ENCODE results near the gene HACD2. TPM values are rescaled to one million over a fixed set of nuclear protein-coding genes. Genes with fewer than 3 reads are reported as not detected.

The HACD2 gene
- total RNA-seq, 1 experiment from 2014 or later, result 27.4 TPM

GRCh38 chr3:123478314-123478713, 106.5 kb downstream of the HACD2 start:
- peaks cover 14% of the 10 kb centered on the region for H3K27me3 Mint-ChIP-seq (ENCODE audit: low read depth)
- Histone ChIP-seq H4K8ac (replicated peaks; ENCODE audit: insufficient read length, low read depth, low read length) (no peak overlapping the region), H4K5ac (ENCODE audit: insufficient read length, low read depth, low read length) (no peak overlapping the region), H3K4me1 (ENCODE audit: insufficient read depth, low read length) (no peaks in the 10 kb centered on the region; the same call in 1 of the 2 replicates), H2BK20ac (ENCODE audit: low read depth, low read length, poor library complexity, severe bottlenecking) (no peak overlapping the region), H3K14ac (ENCODE audit: insufficient read depth, low read length) (no peak overlapping the region; the same call in 1 of the 2 replicates), H3K4ac (ENCODE audit: low read depth, low read length) (no peak overlapping the region), H2BK5ac (ENCODE audit: insufficient read length, low read length) (no peak overlapping the region), H3K79me1 (ENCODE audit: insufficient read depth, low read depth, low read length, poor library complexity, severe bottlenecking) (no peaks in the 10 kb centered on the region), H3K9me3 (ENCODE audit: control insufficient read depth, low read depth, low read length) (no peaks in the 10 kb centered on the region), H3K18ac (ENCODE audit: insufficient read length, low read depth, low read length) (no peak overlapping the region), H4K20me1 (ENCODE audit: control insufficient read depth, insufficient read depth, insufficient read length) (no peaks in the 10 kb centered on the region), H3K9ac (ENCODE audit: extremely low read depth, insufficient read length, low read length) (no peak overlapping the region), H3K23ac (ENCODE audit: insufficient read length, low read depth, low read length) (no peak overlapping the region), H2AFZ (ENCODE audit: low read length) (no peak overlapping the region), H2BK15ac (ENCODE audit: low read depth, low read length) (no peak overlapping the region), H2AK5ac (ENCODE audit: insufficient read length, low read length) (no peak overlapping the region), H3K23me2 (ENCODE audit: insufficient read length, low read depth, low read length, poor library complexity, severe bottlenecking) (no peaks in the 10 kb centered on the region), H2BK120ac (ENCODE audit: low read depth, low read length, poor library complexity, severe bottlenecking) (no peak overlapping the region), H3T11ph (ENCODE audit: low read length) (no peak overlapping the region), H3K79me2 (ENCODE audit: insufficient read depth, low read length) (no peaks in the 10 kb centered on the region), H2BK12ac (ENCODE audit: insufficient read length, low read depth, low read length) (no peak overlapping the region), H3K27me3 (ENCODE audit: insufficient read depth, low read length) (0 out of 2 replicates have a peak, but pooled peaks cover 2% of the 10 kb centered on the region), H4K91ac (ENCODE audit: insufficient read length, low read depth, low read length) (no peak overlapping the region), H3K56ac (ENCODE audit: insufficient read length, low read depth, low read length) (no peak overlapping the region), H3K4me2 (ENCODE audit: insufficient read depth, insufficient read length, low read length) (no peak overlapping the region), H3K27ac (ENCODE audit: insufficient read length, low read depth, low read length) (no peak overlapping the region)
- H3K4me3 Mint-ChIP-seq, result no peak overlapping the region
- peaks cover 0 to 9% of the 10 kb centered on the region in 2 experiments; a peak in 1 of 4 replicates for H3K4me1 Mint-ChIP-seq
- no peaks in the 10 kb centered on the region for H3K36me3 Mint-ChIP-seq (ENCODE audit: insufficient read depth in 1 of 3, low read depth in 3 of 3)
- no peaks in the 10 kb centered on the region for H3K9me3 Mint-ChIP-seq
- no peak for DNase-seq
- no CpG with 5 or more reads among the region's 2 CpGs for WGBS (ENCODE audit: extremely low coverage, insufficient read length, low lambda C conversion rate)
- no peak overlapping the region for H3K27ac Mint-ChIP-seq
- TF ChIP-seq CTCF (conservative IDR thresholded peaks at IDR 0.05), result no peak

Data from H9 (cell line).